ENCODE results near the gene UNC119. TPM values are rescaled to one million over a fixed set of nuclear protein-coding genes. Genes with fewer than 3 reads are reported as not detected.

UNC119 gene
- total RNA-seq, 2 experiments from 2014 or later = 14.2 to 14.9 TPM

DNA sequence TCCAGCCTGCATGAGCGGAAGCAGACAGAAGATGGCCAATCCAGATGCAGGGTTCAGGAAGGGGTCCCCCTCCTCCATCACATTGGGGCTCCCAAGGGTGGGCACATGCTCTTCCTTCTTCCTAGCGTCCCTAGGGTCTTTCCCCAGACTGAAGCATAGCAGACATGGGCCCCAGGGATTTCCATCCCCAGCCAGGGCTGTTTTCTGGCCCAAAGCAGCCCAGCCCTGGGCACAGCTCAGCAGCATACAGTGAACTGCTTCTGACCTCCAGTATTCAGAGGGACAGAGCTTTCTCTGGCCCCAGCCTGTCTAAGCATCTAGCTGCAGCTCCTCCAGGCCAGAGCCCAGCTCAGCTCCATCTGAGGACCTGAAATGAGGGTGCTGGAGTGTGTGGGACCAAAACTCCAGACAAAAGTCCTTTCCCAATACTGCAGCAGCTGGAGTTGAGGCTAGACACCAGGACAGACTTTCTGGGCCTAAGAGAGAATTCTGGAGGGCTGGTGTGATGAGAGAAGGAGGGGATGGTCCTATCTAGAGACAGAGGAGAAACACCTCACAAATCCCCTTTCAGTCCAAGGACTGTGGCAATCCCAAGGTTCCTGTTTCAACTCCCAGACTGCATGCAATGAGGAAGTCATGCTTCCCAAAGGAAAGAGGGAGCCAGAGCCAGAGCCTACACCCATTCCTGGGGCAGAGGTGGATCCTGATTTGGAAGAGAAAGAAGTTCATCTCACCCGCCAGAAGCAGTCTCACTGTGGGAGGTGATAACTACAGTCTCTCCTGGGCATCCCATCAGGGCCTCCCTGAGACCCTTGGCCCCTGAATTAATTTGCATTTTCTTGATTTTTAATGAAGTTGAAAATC lies 50.8 kb downstream of the UNC119 start:
- no peak overlapping the region for H3K27ac ChIP-seq (ENCODE audit: low read depth, low read length, poor library complexity, severe bottlenecking)
- TF ChIP-seq EZH2phosphoT487 (IDR thresholded peaks at IDR 0.05; ENCODE audit: borderline replicate concordance, low read depth, low read length) = no peak
- TF ChIP-seq, protein P1, sequence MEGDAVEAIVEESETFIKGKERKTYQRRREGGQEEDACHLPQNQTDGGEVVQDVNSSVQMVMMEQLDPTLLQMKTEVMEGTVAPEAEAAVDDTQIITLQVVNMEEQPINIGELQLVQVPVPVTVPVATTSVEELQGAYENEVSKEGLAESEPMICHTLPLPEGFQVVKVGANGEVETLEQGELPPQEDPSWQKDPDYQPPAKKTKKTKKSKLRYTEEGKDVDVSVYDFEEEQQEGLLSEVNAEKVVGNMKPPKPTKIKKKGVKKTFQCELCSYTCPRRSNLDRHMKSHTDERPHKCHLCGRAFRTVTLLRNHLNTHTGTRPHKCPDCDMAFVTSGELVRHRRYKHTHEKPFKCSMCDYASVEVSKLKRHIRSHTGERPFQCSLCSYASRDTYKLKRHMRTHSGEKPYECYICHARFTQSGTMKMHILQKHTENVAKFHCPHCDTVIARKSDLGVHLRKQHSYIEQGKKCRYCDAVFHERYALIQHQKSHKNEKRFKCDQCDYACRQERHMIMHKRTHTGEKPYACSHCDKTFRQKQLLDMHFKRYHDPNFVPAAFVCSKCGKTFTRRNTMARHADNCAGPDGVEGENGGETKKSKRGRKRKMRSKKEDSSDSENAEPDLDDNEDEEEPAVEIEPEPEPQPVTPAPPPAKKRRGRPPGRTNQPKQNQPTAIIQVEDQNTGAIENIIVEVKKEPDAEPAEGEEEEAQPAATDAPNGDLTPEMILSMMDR (conservative IDR thresholded peaks at IDR 0.05; ENCODE audit: low read length) = no peak
- H3K4me2 ChIP-seq (ENCODE audit: low read length) = no peak overlapping the region
- POLR2A ChIA-PET = no interaction called here
- H3K9me3 ChIP-seq (ENCODE audit: low read length) = no peaks in the 10 kb centered on the region
- H4K20me1 ChIP-seq (ENCODE audit: insufficient read depth, low read length) = no peaks in the 10 kb centered on the region
- no peaks in the 10 kb centered on the region for H3K79me2 ChIP-seq (ENCODE audit: insufficient read depth, low read depth, low read length)
- DNase-seq (ENCODE audit: low spot score) = no peak
- no peaks in the 10 kb centered on the region for H3K36me3 ChIP-seq (ENCODE audit: insufficient read depth, low read length)
- no peak overlapping the region for H3K4me3 ChIP-seq (ENCODE audit: low read depth, low read length, poor library complexity, severe bottlenecking)
- BruUV-seq (replicated peaks) = no TSS peak
- no peaks in the 10 kb centered on the region for H3K9me2 ChIP-seq (ENCODE audit: insufficient read depth, low read length)
- CTCF ChIA-PET (ENCODE audit: unreplicated experiment) = interaction anchor here (0.5 to 0.6 kb wide), 2 partner anchors 50 to 460 kb away, joined by 3 to 4 read pairs; no protein-coding TSS in a partner anchor
- intact Hi-C loops (cut with micrococcal nuclease; ENCODE audit: unreplicated experiment) = no loop called here
- H2AFZ ChIP-seq (ENCODE audit: low read length) = no peak overlapping the region
- no peaks in the 10 kb centered on the region for H3K4me1 ChIP-seq (ENCODE audit: insufficient read depth, low read length, poor library complexity, severe bottlenecking)

DNA sequence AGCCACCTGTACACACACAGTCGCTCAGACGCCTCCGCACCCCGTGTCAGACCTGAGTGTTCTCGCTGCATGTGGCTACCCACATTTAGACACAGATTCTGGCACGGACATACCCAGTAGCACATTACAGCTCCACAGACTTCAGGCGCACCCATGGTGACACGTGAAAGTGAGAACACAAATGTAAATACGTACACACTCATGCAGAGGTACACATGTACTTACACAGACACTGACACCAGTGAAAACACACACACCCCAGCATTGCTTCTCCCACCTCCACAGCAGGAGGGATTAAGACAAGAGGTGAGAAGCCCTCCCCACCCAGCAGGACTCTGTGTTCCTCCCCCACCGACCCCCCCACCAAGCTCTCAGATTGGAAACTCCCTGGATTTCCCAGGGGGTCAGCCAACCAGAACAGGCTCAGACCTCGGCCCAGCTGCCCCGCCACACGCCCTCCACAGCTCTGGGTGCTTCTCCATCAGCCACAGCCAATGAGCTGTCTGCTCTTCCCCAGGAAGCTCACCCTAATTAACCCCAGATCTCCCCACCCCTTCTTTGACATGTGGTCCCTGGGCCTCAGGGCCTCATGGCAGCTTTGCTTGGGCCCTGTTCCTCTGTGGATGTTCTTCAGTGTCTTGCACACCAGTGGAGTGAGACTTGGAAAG lies 51.6 kb downstream of the UNC119 start:
- H3K4me2 ChIP-seq (ENCODE audit: low read length) = no peak overlapping the region
- intact Hi-C loops (cut with micrococcal nuclease; ENCODE audit: unreplicated experiment) = no loop called here
- no peak overlapping the region for H3K27ac ChIP-seq (ENCODE audit: low read depth, low read length, poor library complexity, severe bottlenecking)
- no peaks in the 10 kb centered on the region for H3K9me3 ChIP-seq (ENCODE audit: low read length)
- ChIA-PET CTCF (ENCODE audit: unreplicated experiment) (interaction anchor here (0.5 to 0.6 kb wide), 2 partner anchors 51 to 460 kb away, joined by 3 to 4 read pairs; no protein-coding TSS in a partner anchor), POLR2A (no interaction called here)
- H3K36me3 ChIP-seq (ENCODE audit: insufficient read depth, low read length) = no peaks in the 10 kb centered on the region
- H3K4me3 ChIP-seq (ENCODE audit: low read depth, low read length, poor library complexity, severe bottlenecking) = no peak overlapping the region
- BruUV-seq (replicated peaks) = no TSS peak
- H3K9me2 ChIP-seq (ENCODE audit: insufficient read depth, low read length) = no peaks in the 10 kb centered on the region
- no peaks in the 10 kb centered on the region for H3K79me2 ChIP-seq (ENCODE audit: insufficient read depth, low read depth, low read length)
- no peaks in the 10 kb centered on the region for H4K20me1 ChIP-seq (ENCODE audit: insufficient read depth, low read length)
- TF ChIP-seq, protein P1 (conservative IDR thresholded peaks at IDR 0.05; ENCODE audit: low read length) = no peak
- no peak for TF ChIP-seq EZH2phosphoT487 (IDR thresholded peaks at IDR 0.05; ENCODE audit: borderline replicate concordance, low read depth, low read length)
- no peak overlapping the region for H2AFZ ChIP-seq (ENCODE audit: low read length)
- DNase-seq (ENCODE audit: low spot score) = no peak
- H3K4me1 ChIP-seq (ENCODE audit: insufficient read depth, low read length, poor library complexity, severe bottlenecking) = no peaks in the 10 kb centered on the region

All from OCI-LY7 (cell line).